PC-9 (cell line): ENCODE measurements around the gene OSBPL2.

Experiments
- CTCF ChIP-seq: fragments of 200-600 bp; sonication (generic); conservative IDR thresholded peaks from 2 replicates; pipeline ENCODE4 v1.6.1; 2017; ENCODE audit warnings: mixed run types, antibody characterized with exemption, mild to moderate bottlenecking, moderate library complexity
- EZH2 ChIP-seq: fragments of 200-600 bp; sonication (generic); IDR thresholded peaks from 2 replicates; pipeline ENCODE4 v1.8.0; 2017; ENCODE audit warnings: antibody characterized with exemption, low read depth

DNA sequence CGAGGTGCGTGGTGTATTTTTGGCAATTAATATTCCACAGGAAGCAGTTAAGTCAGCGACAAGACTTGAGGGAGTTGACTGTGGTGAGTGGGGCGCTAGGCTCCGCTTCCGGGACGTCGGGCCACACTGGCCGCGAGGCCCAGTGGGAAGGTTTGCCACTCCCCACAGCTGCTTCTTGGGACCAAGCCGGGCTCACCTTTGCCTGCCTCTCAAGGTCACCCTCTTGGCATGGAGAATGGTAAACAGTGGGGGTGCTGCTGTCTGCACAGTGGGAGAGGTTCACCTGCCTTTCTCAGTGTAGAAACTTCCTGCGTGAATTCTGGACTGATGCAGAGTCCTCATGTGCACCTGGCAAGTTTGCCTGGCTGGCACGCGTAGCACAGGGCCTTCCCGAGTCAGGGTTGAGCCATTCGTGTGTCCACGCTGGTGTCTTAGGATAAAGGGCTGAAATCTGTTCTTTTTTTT lies 6.4 kb downstream of the OSBPL2 start:
- TF ChIP-seq CTCF (no peak), EZH2 (no peak)
